HepG2 (cell line): ENCODE data around the gene ORMDL3. TPM values are rescaled to one million over a fixed set of nuclear protein-coding genes. Genes with fewer than 3 reads are reported as not detected.
A peak's percentile ranks its signal among the peaks of the same experiment; 100 is the strongest.

ENCODE experiments used
- ATF7 ChIP-seq, 2 experiments: fragments of 450-650 bp in 1 of 2; sonication (generic) in 1 of 2; formaldehyde crosslinking in 1 of 2; IDR thresholded peaks; 2 replicates each; pipeline versions ENCODE4 v1.4.0 to v1.6.1; 2016 to 2020; ENCODE audit warnings: antibody characterized with exemption in 1 of 2, mild to moderate bottlenecking in 1 of 2, missing genetic modification reagents in 1 of 2
- CCDC6 ChIP-seq: sonication (generic); formaldehyde crosslinking; IDR thresholded peaks from 2 replicates; pipeline ENCODE4 v1.8.1; 2022; ENCODE audit warnings: mild to moderate bottlenecking, missing genetic modification reagents, moderate library complexity
- CSRNP1 ChIP-seq: sonication (generic); formaldehyde crosslinking; IDR thresholded peaks from 2 replicates; pipeline ENCODE4 v1.8.1; 2023; ENCODE audit warnings: mild to moderate bottlenecking, missing genetic modification reagents
- FOXA3 ChIP-seq: IDR thresholded peaks from 2 replicates; pipeline ENCODE4 v1.6.1; 2016; ENCODE audit warnings: missing genetic modification reagents, missing compliant biosample characterization
- GTF3A ChIP-seq: sonication (generic); formaldehyde crosslinking; conservative IDR thresholded peaks from 2 replicates; pipeline ENCODE4 v1.4.0; 2020; ENCODE audit warnings: mild to moderate bottlenecking, missing genetic modification reagents
- MTF2 ChIP-seq: sonication (generic); formaldehyde crosslinking; IDR thresholded peaks from 2 replicates; pipeline ENCODE4 v1.5.0; 2020; ENCODE audit warnings: missing genetic modification reagents, borderline replicate concordance
- PAX8 ChIP-seq: sonication (generic); formaldehyde crosslinking; IDR thresholded peaks from 2 replicates; pipeline ENCODE4 v1.8.0; 2022; ENCODE audit warnings: mild to moderate bottlenecking, missing genetic modification reagents, borderline replicate concordance
- POGK ChIP-seq: sonication (generic); formaldehyde crosslinking; conservative IDR thresholded peaks from 2 replicates; pipeline ENCODE4 v1.8.0; 2022; ENCODE audit warnings: mild to moderate bottlenecking, moderate library complexity, missing genetic modification reagents
- PREB ChIP-seq: sonication (generic); formaldehyde crosslinking; IDR thresholded peaks from 2 replicates; pipeline ENCODE4 v1.4.0; 2020; ENCODE audit warnings: missing genetic modification reagents
- RERE ChIP-seq: IDR thresholded peaks from 2 replicates; pipeline ENCODE4 v1.6.1; 2016; ENCODE audit warnings: low read depth, missing genetic modification reagents, missing compliant biosample characterization
- RNF2 ChIP-seq: fragments of 450-650 bp; conservative IDR thresholded peaks from 2 replicates; pipeline ENCODE4 v1.6.1; 2016; ENCODE audit warnings: low read depth
- SRSF4 ChIP-seq: fragments of 200-400 bp; formaldehyde crosslinking; IDR thresholded peaks from one replicate; pipeline ENCODE4 v1.6.1; 2018; ENCODE audit warnings: mild to moderate bottlenecking, low read depth, low read length, moderate library complexity; ENCODE audit not compliant: poor library complexity, severe bottlenecking
- STAT5B ChIP-seq: sonication (generic); formaldehyde crosslinking; IDR thresholded peaks from 2 replicates; pipeline ENCODE4 v1.4.0; 2020; ENCODE audit warnings: missing genetic modification reagents
- TEAD3 ChIP-seq: optimal IDR thresholded peaks from 2 replicates; pipeline ENCODE3; 2016; ENCODE audit warnings: borderline replicate concordance
- THYN1 ChIP-seq: sonication (generic); formaldehyde crosslinking; IDR thresholded peaks from 2 replicates; pipeline ENCODE4 v1.8.1; 2023; ENCODE audit warnings: low read depth, mild to moderate bottlenecking, moderate library complexity, missing genetic modification reagents, borderline replicate concordance
- ZNF441 ChIP-seq: sonication (generic); formaldehyde crosslinking; IDR thresholded peaks from 2 replicates; pipeline ENCODE4 v1.7.0; 2021; ENCODE audit warnings: missing genetic modification reagents, borderline replicate concordance
- ZNF549 ChIP-seq: sonication (generic); formaldehyde crosslinking; IDR thresholded peaks from 2 replicates; pipeline ENCODE4 v1.5.0; 2020; ENCODE audit warnings: missing genetic modification reagents
- ZNF737 ChIP-seq: sonication (generic); formaldehyde crosslinking; IDR thresholded peaks from 2 replicates; pipeline ENCODE4 v1.5.0; 2020; ENCODE audit warnings: missing genetic modification reagents, mild to moderate bottlenecking, borderline replicate concordance
- polyA plus RNA-seq, 8 experiments: library from polyadenylated mRNA; depleted of rRNA in 3 of 8; stranded (reverse) in 7 of 8; unstranded in 1 of 8; fragments of >200 nt; fragmentation: Illumina TruSeq in 4 of 8; extraction: Trizol in 4 of 8; gene quantifications; 2 replicates each; pipeline versions ENCODE4 v1.2.1 to v1.2.3, GENCODE V29; 2011 to 2016; ENCODE audit warnings: low read depth in 4 of 8, missing spikeins in 1 of 8, mixed read lengths in 1 of 8; ENCODE audit not compliant: insufficient read depth in 1 of 8
- total RNA-seq, 5 experiments: library from RNA; depleted of rRNA; stranded (reverse); fragments of >200 nt; fragmentation: Illumina TruSeq; extraction: Trizol; gene quantifications; 2 replicates each; pipeline ENCODE4 v1.2.3, GENCODE V29; 2016; ENCODE audit warnings: low read depth in 1 of 5

The ORMDL3 gene
- total and polyA plus RNA-seq, 2 of the 13 experiments (the other 11 are each of a cell fraction or from before 2014, with no cell fraction given), result 181 to 384 TPM

GRCh38 chr17:39927101-39927928 lies at the start of gene ORMDL3, which contains the start of gene LRRC3C (continued):
- TF ChIP-seq ATF7 (IDR thresholded peaks at IDR 0.05) (peak; percentile 56; the same call in 1 of the 2 replicates), ATF7 (CRISPR knock-in tag; IDR thresholded peaks at IDR 0.05) (peak; percentile 35; the same call in 1 of the 2 replicates), THYN1 (CRISPR knock-in tag) (no peak), RNF2 (no peak), STAT5B (0 out of 2 replicates have a peak, but pooled peaks have one; percentile 22), PREB (CRISPR knock-in tag) (no peak; the same call in 1 of the 2 replicates), ZNF549 (CRISPR knock-in tag) (peak; percentile 54; the same call in 1 of the 2 replicates), SRSF4 (no peak), MTF2 (CRISPR knock-in tag) (peak; percentile 87), POGK (CRISPR knock-in tag) (peak; percentile 83), PAX8 (CRISPR knock-in tag) (no peak; the same call in 1 of the 2 replicates), TEAD3 (CRISPR knock-in tag) (peak; percentile 84), ZNF441 (CRISPR knock-in tag) (peak; percentile 62; the same call in 1 of the 2 replicates), CSRNP1 (CRISPR knock-in tag) (no peak; the same call in 1 of the 2 replicates), CCDC6 (CRISPR knock-in tag) (no peak), RERE (0 out of 2 replicates have a peak, but pooled peaks have one; percentile 18), GTF3A (CRISPR knock-in tag) (no peak), ZNF737 (no peak), FOXA3 (peak; percentile 82)
